ENCODE results near the gene SDCCAG8. TPM values are rescaled to one million over a fixed set of nuclear protein-coding genes. Genes with fewer than 3 reads are reported as not detected.

SDCCAG8 gene
- total and polyA plus RNA-seq, 2 experiments from 2014 or later = 23.3 to 38.5 TPM

DNA sequence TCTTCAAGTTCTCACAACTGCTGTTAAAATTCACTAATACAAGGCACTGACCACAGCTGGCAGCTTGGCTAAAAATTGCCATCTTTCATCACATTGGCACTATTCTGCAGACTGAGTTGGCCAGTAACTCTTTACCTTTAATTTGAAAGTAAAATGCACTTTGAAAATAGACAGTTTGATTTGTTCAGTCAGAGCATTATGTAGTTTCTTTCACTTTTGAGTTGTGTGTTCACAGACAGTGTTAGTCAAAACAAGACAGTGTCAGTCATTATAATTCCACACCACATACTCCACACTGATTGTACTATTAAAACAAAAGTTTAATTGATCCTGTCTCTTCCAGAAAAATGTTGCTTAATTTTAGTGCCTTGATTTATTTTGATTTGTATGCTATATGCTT, 160.7 kb downstream of the SDCCAG8 start:
- no peak overlapping the region for H3K4me3 ChIP-seq
- TF ChIP-seq, protein P1, sequence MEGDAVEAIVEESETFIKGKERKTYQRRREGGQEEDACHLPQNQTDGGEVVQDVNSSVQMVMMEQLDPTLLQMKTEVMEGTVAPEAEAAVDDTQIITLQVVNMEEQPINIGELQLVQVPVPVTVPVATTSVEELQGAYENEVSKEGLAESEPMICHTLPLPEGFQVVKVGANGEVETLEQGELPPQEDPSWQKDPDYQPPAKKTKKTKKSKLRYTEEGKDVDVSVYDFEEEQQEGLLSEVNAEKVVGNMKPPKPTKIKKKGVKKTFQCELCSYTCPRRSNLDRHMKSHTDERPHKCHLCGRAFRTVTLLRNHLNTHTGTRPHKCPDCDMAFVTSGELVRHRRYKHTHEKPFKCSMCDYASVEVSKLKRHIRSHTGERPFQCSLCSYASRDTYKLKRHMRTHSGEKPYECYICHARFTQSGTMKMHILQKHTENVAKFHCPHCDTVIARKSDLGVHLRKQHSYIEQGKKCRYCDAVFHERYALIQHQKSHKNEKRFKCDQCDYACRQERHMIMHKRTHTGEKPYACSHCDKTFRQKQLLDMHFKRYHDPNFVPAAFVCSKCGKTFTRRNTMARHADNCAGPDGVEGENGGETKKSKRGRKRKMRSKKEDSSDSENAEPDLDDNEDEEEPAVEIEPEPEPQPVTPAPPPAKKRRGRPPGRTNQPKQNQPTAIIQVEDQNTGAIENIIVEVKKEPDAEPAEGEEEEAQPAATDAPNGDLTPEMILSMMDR (IDR thresholded peaks at IDR 0.05; ENCODE audit: low read depth, low read length) = no peak
- peaks cover 4% of the 10 kb centered on the region for H3K36me3 ChIP-seq
- no peak for DNase-seq (ENCODE audit: low read depth in 1 of 2, low spot score in 1 of 2)
- H3K27ac ChIP-seq = no peak overlapping the region
- H3K27me3 ChIP-seq = no peaks in the 10 kb centered on the region
- H3K9me3 ChIP-seq (ENCODE audit: low read depth) = no peaks in the 10 kb centered on the region
- peaks cover 1% of the 10 kb centered on the region for H3K4me1 ChIP-seq (ENCODE audit: low read depth)

DNA sequence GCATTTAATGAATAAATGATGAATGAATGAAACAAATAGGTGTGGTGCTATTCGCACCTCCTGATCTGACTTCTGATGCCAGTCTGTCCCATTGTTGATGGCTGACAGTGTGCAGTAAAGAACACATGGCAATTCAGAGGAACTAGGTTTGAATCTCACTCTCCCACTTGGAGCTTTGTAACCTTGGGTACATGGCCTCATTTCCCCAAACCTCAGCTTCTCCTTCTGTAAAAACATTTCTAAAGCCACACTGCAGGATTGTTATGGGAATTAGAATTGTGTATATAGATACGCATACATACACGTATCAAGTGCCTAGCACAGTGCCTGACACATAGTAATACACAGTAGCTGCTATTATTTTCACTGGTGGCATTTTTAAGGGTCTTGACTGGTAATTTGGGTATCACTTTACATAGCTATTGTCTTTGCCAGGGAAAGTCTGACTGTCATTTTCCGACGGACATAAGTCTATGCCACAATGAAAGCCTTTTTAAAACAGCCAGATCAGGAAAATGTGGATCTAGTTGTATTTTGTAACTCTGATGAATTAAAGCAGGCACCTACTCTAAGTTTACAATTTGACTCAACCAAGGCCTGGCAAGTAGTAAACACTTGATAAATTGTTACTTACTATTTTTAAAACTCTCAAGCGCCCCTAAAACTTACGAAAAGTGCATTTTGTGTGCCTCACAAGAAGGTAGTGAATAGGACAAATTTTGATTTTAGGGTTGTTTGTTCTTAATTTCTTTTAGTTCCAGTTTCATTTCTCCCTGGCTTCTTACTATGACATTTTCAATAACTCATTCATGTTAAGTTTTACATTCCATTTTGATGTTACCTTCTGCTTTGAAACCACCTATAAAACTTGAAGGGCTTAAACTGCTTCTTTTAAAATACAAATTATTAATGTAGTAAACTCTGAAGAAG, 164.4 kb downstream of the SDCCAG8 start:
- no peak overlapping the region for H3K4me3 ChIP-seq
- peaks cover 3% of the 10 kb centered on the region for H3K4me1 ChIP-seq (ENCODE audit: low read depth)
- no peak for DNase-seq (ENCODE audit: low read depth in 1 of 2, low spot score in 1 of 2)
- H3K36me3 ChIP-seq = peaks cover 4% of the 10 kb centered on the region
- no peaks in the 10 kb centered on the region for H3K9me3 ChIP-seq (ENCODE audit: low read depth)
- TF ChIP-seq, protein P1 (IDR thresholded peaks at IDR 0.05; ENCODE audit: low read depth, low read length) = no peak
- H3K27ac ChIP-seq = no peak overlapping the region
- no peaks in the 10 kb centered on the region for H3K27me3 ChIP-seq

DNA sequence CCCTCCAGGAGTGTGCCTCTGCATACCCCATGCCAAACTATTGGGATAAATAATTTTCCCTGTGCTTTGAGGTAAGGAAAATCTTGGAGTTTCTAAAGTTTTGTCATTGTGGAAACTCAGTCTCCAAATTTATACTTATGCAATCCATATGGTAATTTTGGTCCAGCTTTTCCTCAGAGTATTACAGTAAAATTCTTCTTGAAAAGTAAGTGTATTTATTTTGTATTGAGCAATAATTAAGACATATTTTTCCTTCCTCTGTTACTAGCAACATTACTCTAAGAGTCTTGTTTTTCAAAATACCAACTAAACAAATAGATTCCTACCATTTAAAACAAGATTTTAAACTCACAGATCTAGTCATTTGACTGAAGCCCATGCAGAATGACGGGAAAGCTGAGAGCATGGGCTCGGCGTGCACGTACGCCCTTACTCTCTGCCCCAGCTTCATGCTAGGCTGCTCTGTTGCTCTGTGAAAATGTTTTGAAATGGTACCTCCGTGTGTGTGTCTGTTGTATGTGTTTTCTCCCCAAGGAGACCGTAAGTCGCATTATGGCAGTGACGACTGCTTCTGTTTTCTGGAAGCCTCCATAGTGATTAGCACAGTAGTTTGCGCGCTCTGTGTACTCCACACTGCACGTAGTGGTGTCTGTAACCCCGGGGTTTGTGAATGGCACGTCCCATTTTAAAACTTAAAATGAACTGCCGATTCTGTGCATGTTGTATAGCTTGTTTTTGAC, 165.3 kb downstream of the SDCCAG8 start:
- H3K4me1 ChIP-seq (ENCODE audit: low read depth) = peaks cover 3% of the 10 kb centered on the region
- DNase-seq (ENCODE audit: low read depth in 1 of 2, low spot score in 1 of 2) = no peak
- H3K27me3 ChIP-seq = no peaks in the 10 kb centered on the region
- no peak overlapping the region for H3K27ac ChIP-seq
- TF ChIP-seq, protein P1 (IDR thresholded peaks at IDR 0.05; ENCODE audit: low read depth, low read length) = no peak
- H3K36me3 ChIP-seq = peaks cover 6% of the 10 kb centered on the region
- H3K4me3 ChIP-seq = no peak overlapping the region
- no peaks in the 10 kb centered on the region for H3K9me3 ChIP-seq (ENCODE audit: low read depth)

DNA sequence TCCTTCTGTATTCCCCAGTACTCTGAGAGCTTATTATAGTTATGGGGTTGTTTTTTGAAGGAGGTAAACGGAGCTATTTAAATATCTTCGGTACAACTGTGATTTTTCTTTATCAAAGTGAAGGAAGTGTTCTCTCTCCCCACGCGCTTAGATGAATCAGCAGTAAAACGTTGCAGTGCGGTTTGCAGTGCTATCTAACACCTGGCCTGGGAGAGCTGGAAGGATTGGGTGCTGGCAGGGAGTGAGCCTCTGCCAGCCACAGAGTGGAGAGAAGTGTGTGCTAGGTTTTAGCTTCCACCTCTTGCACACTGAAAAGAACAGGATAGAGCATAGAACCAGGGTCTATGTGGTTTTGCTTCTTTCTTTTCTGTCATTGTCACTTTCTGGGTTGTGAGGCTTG, 165.9 kb downstream of the SDCCAG8 start:
- Histone ChIP-seq H3K9me3 (ENCODE audit: low read depth) (no peaks in the 10 kb centered on the region), H3K27ac (no peak overlapping the region), H3K4me3 (no peak overlapping the region), H3K36me3 (peaks cover 8% of the 10 kb centered on the region), H3K4me1 (ENCODE audit: low read depth) (peaks cover 3% of the 10 kb centered on the region), H3K27me3 (no peaks in the 10 kb centered on the region)
- TF ChIP-seq, protein P1 (IDR thresholded peaks at IDR 0.05; ENCODE audit: low read depth, low read length) = no peak
- DNase-seq (ENCODE audit: low read depth in 1 of 2, low spot score in 1 of 2) = peak; percentile 41 to 84

DNA sequence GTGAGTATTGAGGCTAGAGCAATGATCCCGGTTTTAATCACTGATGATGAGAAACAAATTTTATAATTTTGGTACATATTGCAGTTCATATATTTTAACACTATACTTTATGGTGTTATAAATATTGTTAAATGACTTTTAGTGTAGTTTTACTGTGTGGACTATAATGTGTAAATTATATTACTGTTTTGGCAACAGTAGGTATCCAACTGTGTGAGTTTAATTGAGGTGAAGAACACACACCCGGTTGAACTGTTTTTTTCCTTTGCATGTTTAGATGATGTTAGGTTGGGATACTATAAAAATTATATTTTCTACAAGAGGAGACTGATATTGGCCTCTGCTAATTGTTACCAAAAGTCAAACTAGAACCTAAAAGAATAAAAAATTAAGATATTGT, 166.5 kb downstream of the SDCCAG8 start:
- Histone ChIP-seq H3K4me3 (no peak overlapping the region), H3K27me3 (no peaks in the 10 kb centered on the region), H3K4me1 (ENCODE audit: low read depth) (peaks cover 3% of the 10 kb centered on the region), H3K27ac (no peak overlapping the region), H3K9me3 (ENCODE audit: low read depth) (no peaks in the 10 kb centered on the region), H3K36me3 (peaks cover 8% of the 10 kb centered on the region)
- TF ChIP-seq, protein P1 (IDR thresholded peaks at IDR 0.05; ENCODE audit: low read depth, low read length) = no peak
- DNase-seq (ENCODE audit: low read depth in 1 of 2, low spot score in 1 of 2) = no peak
